ENCODE data around the gene SEMA3C. TPM values are rescaled to one million over a fixed set of nuclear protein-coding genes. Genes with fewer than 3 reads are reported as not detected.

The SEMA3C gene
- total and polyA plus RNA-seq, 2 experiments from 2014 or later, result 34.8 to 134 TPM

- WGBS (ENCODE audit: low lambda C conversion rate, missing lambda C conversion rate), result 72% methylated on average over 3 of the region's 3 CpGs
- Histone ChIP-seq H3K4me1 (ENCODE audit: insufficient read depth) (no peaks in the 10 kb centered on the region), H3K27ac (no peak overlapping the region), H3K9me3 (ENCODE audit: low read depth) (no peaks in the 10 kb centered on the region), H2AFZ (no peak overlapping the region), H3K4me2 (no peak overlapping the region), H3K4me3 (no peak overlapping the region), H3K27me3 (no peaks in the 10 kb centered on the region), H3K79me2 (no peaks in the 10 kb centered on the region), H3K9me2 (replicated peaks; ENCODE audit: insufficient read depth) (no peaks in the 10 kb centered on the region), H3K36me3 (replicated peaks; ENCODE audit: insufficient read depth, low read depth) (no peaks in the 10 kb centered on the region), H4K20me1 (ENCODE audit: insufficient read depth, poor library complexity, severe bottlenecking) (no peaks in the 10 kb centered on the region)
- no peak for TF ChIP-seq EZH2phosphoT487 (IDR thresholded peaks at IDR 0.05; ENCODE audit: low read depth, severe bottlenecking, unreplicated experiment)
- TF ChIP-seq EZH2 (IDR thresholded peaks at IDR 0.05; ENCODE audit: borderline replicate concordance), result no peak
- TF ChIP-seq CTCF (IDR thresholded peaks at IDR 0.05; ENCODE audit: poor library complexity), result no peak
- no peak for DNase-seq (ENCODE audit: low spot score)
Observed at GRCh38 chr7:80791509-80791929, 127.3 kb downstream of the SEMA3C start.

- H3K4me1 ChIP-seq (ENCODE audit: insufficient read depth), result no peaks in the 10 kb centered on the region
- no peak overlapping the region for H3K27ac ChIP-seq
- H3K4me2 ChIP-seq, result no peak overlapping the region
- no peaks in the 10 kb centered on the region for H3K9me3 ChIP-seq (ENCODE audit: low read depth)
- H3K27me3 ChIP-seq, result no peaks in the 10 kb centered on the region
- H3K79me2 ChIP-seq, result no peaks in the 10 kb centered on the region
- H3K9me2 ChIP-seq (replicated peaks; ENCODE audit: insufficient read depth), result no peaks in the 10 kb centered on the region
- DNase-seq (ENCODE audit: low spot score), result no peak
- H3K36me3 ChIP-seq (replicated peaks; ENCODE audit: insufficient read depth, low read depth), result no peaks in the 10 kb centered on the region
- no peaks in the 10 kb centered on the region for H4K20me1 ChIP-seq (ENCODE audit: insufficient read depth, poor library complexity, severe bottlenecking)
- H3K4me3 ChIP-seq, result no peak overlapping the region
- WGBS (ENCODE audit: low lambda C conversion rate, missing lambda C conversion rate), result 80% methylated on average over 4 of the region's 4 CpGs
- no peak overlapping the region for H2AFZ ChIP-seq
- TF ChIP-seq EZH2 (IDR thresholded peaks at IDR 0.05; ENCODE audit: borderline replicate concordance), result no peak
Observed at GRCh38 chr7:80790877-80791276, 128.0 kb downstream of the SEMA3C start.

- Histone ChIP-seq H3K9me3 (ENCODE audit: low read depth) (no peaks in the 10 kb centered on the region), H3K9me2 (replicated peaks; ENCODE audit: insufficient read depth) (no peaks in the 10 kb centered on the region), H4K20me1 (ENCODE audit: insufficient read depth, poor library complexity, severe bottlenecking) (no peaks in the 10 kb centered on the region), H3K4me3 (no peak overlapping the region), H2AFZ (no peak overlapping the region), H3K79me2 (no peaks in the 10 kb centered on the region), H3K36me3 (replicated peaks; ENCODE audit: insufficient read depth, low read depth) (no peaks in the 10 kb centered on the region), H3K4me2 (no peak overlapping the region), H3K27ac (no peak overlapping the region), H3K27me3 (no peaks in the 10 kb centered on the region), H3K4me1 (ENCODE audit: insufficient read depth) (peaks cover 14% of the 10 kb centered on the region)
- TF ChIP-seq CTCF (IDR thresholded peaks at IDR 0.05; ENCODE audit: poor library complexity) (no peak), EZH2 (IDR thresholded peaks at IDR 0.05; ENCODE audit: borderline replicate concordance) (no peak), EZH2phosphoT487 (IDR thresholded peaks at IDR 0.05; ENCODE audit: low read depth, severe bottlenecking, unreplicated experiment) (no peak)
- no peak for DNase-seq (ENCODE audit: low spot score)
- 95% methylated on average over 1 of the region's 1 CpG for WGBS (ENCODE audit: low lambda C conversion rate, missing lambda C conversion rate)
Observed at GRCh38 chr7:80787721-80788120, 131.1 kb downstream of the SEMA3C start.

- 98% methylated on average over 3 of the region's 3 CpGs for WGBS (ENCODE audit: low lambda C conversion rate, missing lambda C conversion rate)
Observed at GRCh38 chr7:80785961-80786536, 132.8 kb downstream of the SEMA3C start.

More at GRCh38 chr7:80785961-80786536, 132.8 kb downstream of the SEMA3C start:
- no peaks in the 10 kb centered on the region for H3K79me2 ChIP-seq
- no peaks in the 10 kb centered on the region for H4K20me1 ChIP-seq (ENCODE audit: insufficient read depth, poor library complexity, severe bottlenecking)
- H2AFZ ChIP-seq, result no peak overlapping the region
- no peak overlapping the region for H3K27ac ChIP-seq
- H3K9me3 ChIP-seq (ENCODE audit: low read depth), result no peaks in the 10 kb centered on the region
- peaks cover 23% of the 10 kb centered on the region for H3K4me1 ChIP-seq (ENCODE audit: insufficient read depth)
- no peaks in the 10 kb centered on the region for H3K36me3 ChIP-seq (replicated peaks; ENCODE audit: insufficient read depth, low read depth)
- no peak overlapping the region for H3K4me2 ChIP-seq
- no peaks in the 10 kb centered on the region for H3K27me3 ChIP-seq
- no peak overlapping the region for H3K4me3 ChIP-seq
- TF ChIP-seq EZH2phosphoT487 (IDR thresholded peaks at IDR 0.05; ENCODE audit: low read depth, severe bottlenecking, unreplicated experiment), result no peak
- TF ChIP-seq CTCF (IDR thresholded peaks at IDR 0.05; ENCODE audit: poor library complexity), result no peak
- TF ChIP-seq EZH2 (IDR thresholded peaks at IDR 0.05; ENCODE audit: borderline replicate concordance), result no peak
- no peak for DNase-seq (ENCODE audit: low spot score)
- no peaks in the 10 kb centered on the region for H3K9me2 ChIP-seq (replicated peaks; ENCODE audit: insufficient read depth)
